AG09319 (cell line): ENCODE measurements around the gene MAD2L1BP.
A peak's percentile ranks its signal among the peaks of the same experiment; 100 is the strongest.

Experiments used
- DNase-seq: peaks from one replicate; pipeline ENCODE4 v3.0.0-alpha.2; 2010; ENCODE audit warnings: low read depth; ENCODE audit errors: extremely low read depth
- CTCF ChIP-seq: IDR thresholded peaks from 2 replicates; pipeline ENCODE4 v1.5.1; 2011; ENCODE audit warnings: low read depth, mild to moderate bottlenecking, inconsistent platforms, low read length, moderate library complexity

Gene MAD2L1BP

GRCh38 chr6:43608310-43608763 is 27.3 kb upstream of the MAD2L1BP start:
- TF ChIP-seq CTCF: peak; percentile 86
- peak; percentile 48 for DNase-seq

DNA sequence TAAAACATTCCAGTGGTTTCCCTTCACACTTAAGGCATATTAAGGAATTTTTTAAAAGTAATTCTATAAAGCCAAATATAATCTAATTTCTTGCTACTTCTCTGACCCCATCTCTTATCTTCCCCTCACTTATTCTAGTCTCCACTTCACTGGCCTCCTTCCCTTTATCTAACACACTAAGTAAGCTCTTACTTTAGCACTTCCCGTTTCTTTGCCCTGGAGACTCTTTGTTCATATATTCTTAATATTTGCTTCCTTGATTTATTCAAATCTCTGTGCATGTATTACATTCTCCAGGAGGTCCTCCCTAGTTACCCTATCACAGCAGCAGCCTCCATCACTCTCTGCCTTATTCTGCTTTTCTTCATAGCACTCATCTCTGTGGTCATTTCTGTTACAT is 26.8 kb upstream of the MAD2L1BP start:
- no peak for TF ChIP-seq CTCF
- no peak for DNase-seq

GRCh38 chr6:43609402-43609801 is 26.2 kb upstream of the MAD2L1BP start:
- no peak for TF ChIP-seq CTCF
- no peak for DNase-seq

- TF ChIP-seq CTCF: no peak
- DNase-seq: no peak
These were observed 25.2 kb upstream of the MAD2L1BP start for GRCh38 chr6:43610431-43610830.

DNA sequence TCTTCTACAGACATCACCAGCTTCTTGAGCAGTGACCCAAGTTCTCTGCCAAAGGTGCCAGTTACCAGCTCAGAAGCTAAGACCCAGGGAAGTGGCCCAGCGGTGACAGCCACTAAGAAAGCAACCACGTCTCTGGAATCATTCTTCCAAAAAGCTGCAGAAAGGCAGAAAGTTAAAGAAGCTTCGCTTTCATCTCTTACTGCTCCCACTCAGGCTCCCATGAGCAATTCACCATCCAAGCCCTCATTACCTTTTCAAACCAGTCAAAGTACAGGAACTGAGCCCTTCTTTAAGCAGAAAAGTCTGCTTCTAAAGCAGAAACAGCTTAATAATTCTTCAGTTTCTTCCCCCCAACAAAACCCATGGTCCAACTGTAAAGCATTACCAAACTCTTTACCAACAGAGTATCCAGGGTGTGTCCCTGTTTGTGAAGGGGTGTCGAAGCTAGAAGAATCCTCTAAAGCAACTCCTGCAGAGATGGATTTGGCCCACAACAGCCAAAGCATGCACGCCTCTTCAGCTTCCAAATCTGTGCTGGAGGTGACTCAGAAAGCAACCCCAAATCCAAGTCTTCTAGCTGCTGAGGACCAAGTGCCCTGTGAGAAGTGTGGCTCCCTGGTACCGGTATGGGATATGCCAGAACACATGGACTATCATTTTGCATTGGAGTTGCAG is 21.8 kb upstream of the MAD2L1BP start:
- no peak for DNase-seq
- no peak for TF ChIP-seq CTCF

DNA sequence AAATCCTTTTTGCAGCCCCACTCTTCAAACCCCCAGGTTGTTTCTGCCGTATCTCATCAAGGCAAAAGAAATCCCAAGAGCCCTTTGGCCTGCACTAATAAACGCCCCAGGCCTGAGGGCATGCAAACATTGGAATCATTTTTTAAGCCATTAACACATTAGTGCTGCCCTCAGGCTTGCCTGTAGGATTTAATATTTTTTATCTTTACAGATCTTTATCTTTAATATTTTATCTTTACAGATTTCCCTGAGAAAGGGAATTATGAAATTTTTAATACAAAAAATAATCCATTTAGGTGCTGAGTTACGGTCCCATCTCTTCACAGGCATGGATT is 21.3 kb upstream of the MAD2L1BP start:
- TF ChIP-seq CTCF: no peak
- DNase-seq: no peak

- TF ChIP-seq CTCF: no peak
- DNase-seq: no peak
These were observed 18.7 kb upstream of the MAD2L1BP start for GRCh38 chr6:43616725-43617472.
